HepG2 (cell line): Measurements from ENCODE around the gene MCRIP2. TPM values are rescaled to one million over a fixed set of nuclear protein-coding genes. Genes with fewer than 3 reads are reported as not detected.

Source experiments
- ATAC-seq: fragments of 200-7000 bp; cut with Tn5 transposase; 3 replicates; pipeline ENCODE4 v1.9.1; 2020; ENCODE audit warnings: mild to moderate bottlenecking, moderate library complexity
- BruUV-seq: library from RNA; stranded (reverse); fragments of 400-500 nt; replicated peaks from 2 replicates; lab custom pipeline; 2021; lab: Mats Ljungman, UMichigan
- CTCF ChIA-PET: fragments of 300-600 bp; formaldehyde crosslinking; extraction: SDS; loops from one replicate; lab custom pipeline; 2021; ENCODE audit warnings: low total read pairs, inconsistent platforms, low intra/inter-chr PET ratio; lab: Yijun Ruan, JAX
- POLR2A ChIA-PET: fragments of 350-600 bp; sonication (Branson Sonifier 250); formaldehyde crosslinking; loops from one replicate; lab custom pipeline; 2020; ENCODE audit warnings: antibody characterized with exemption, inconsistent platforms; lab: Yijun Ruan, JAX
- DNase-seq: peaks from one replicate; pipeline ENCODE4 v3.0.0-alpha.2; 2015; ENCODE audit warnings: low spot score
- FAIRE-seq: peaks from 3 replicates; lab custom pipeline; 2011; peaks lifted over from hg19 to GRCh38; lab: Jason Lieb, UNC
- H2AFZ ChIP-seq: one replicate; pipeline ENCODE4 v1.6.1; 2011; ENCODE audit warnings: low read length, inconsistent platforms
- H3K27ac ChIP-seq: fragments of 300-600 bp; 3 replicates; pipeline ENCODE4 v1.8.0; 2011; ENCODE audit warnings: mixed run types, mild to moderate bottlenecking, mixed read lengths, low read length, inconsistent platforms; ENCODE audit not compliant: insufficient read depth; ENCODE audit errors: extremely low read length
- H3K27me3 ChIP-seq, 2 experiments: fragments of 200-600 bp in 1 of 2; 2 replicates in 1 of 2; 3 replicates in 1 of 2; pipeline versions ENCODE4 v1.6.0 to v1.8.0; 2011; ENCODE audit warnings: low read length in 2 of 2, mild to moderate bottlenecking in 2 of 2, moderate library complexity in 2 of 2, inconsistent platforms in 1 of 2; ENCODE audit not compliant: insufficient read depth in 2 of 2, control insufficient read depth in 1 of 2
- H3K36me3 ChIP-seq, 2 experiments: fragments of 200-600 bp in 1 of 2; replicated peaks in 1 of 2; 2 replicates in 1 of 2; 3 replicates in 1 of 2; pipeline versions ENCODE4 v1.5.1 to v1.8.0; 2011; ENCODE audit warnings: low read length in 2 of 2, inconsistent platforms in 1 of 2; ENCODE audit not compliant: insufficient read depth in 2 of 2, control insufficient read depth in 1 of 2
- H3K4me1 ChIP-seq: 2 replicates; pipeline ENCODE4 v1.5.1; 2012; ENCODE audit warnings: low read length, inconsistent platforms; ENCODE audit not compliant: insufficient read depth
- H3K4me2 ChIP-seq: 2 replicates; pipeline ENCODE4 v1.6.0; 2011; ENCODE audit warnings: low read depth, low read length, inconsistent platforms
- H3K4me3 ChIP-seq, 3 experiments: fragments of 200-600 bp in 1 of 3; sonication (generic), shearing (Covaris generic) in 1 of 3; replicated peaks in 1 of 3; 2 replicates each; pipeline ENCODE4 v1.5.1; 2011 to 2016; ENCODE audit warnings: low read length in 3 of 3, inconsistent platforms in 2 of 3, low read depth in 2 of 3, mild to moderate bottlenecking in 2 of 3, control low read depth in 1 of 3, mixed read lengths in 1 of 3; ENCODE audit not compliant: insufficient read depth in 1 of 3
- H3K79me2 ChIP-seq: one replicate; pipeline ENCODE4 v1.6.1; 2011; ENCODE audit warnings: low read length, inconsistent platforms; ENCODE audit not compliant: insufficient read depth
- H3K9ac ChIP-seq: 2 replicates; pipeline ENCODE4 v1.6.0; 2011; ENCODE audit warnings: mild to moderate bottlenecking, low read depth, low read length, inconsistent platforms; ENCODE audit not compliant: insufficient read depth
- H3K9me3 ChIP-seq: 2 replicates; pipeline ENCODE4 v1.5.1; 2012; ENCODE audit warnings: mild to moderate bottlenecking, low read length
- H4K20me1 ChIP-seq: 2 replicates; pipeline ENCODE4 v1.6.0; 2011; ENCODE audit warnings: inconsistent platforms, mild to moderate bottlenecking, low read length, moderate library complexity; ENCODE audit not compliant: insufficient read depth
- ZNF407 ChIP-seq: sonication (generic); formaldehyde crosslinking; IDR thresholded peaks from one replicate; pipeline ENCODE4 v1.5.1; 2020; ENCODE audit warnings: mild to moderate bottlenecking, missing genetic modification reagents; ENCODE audit errors: not compliant biosample characterization
- ZNF784 ChIP-seq: sonication (generic); formaldehyde crosslinking; IDR thresholded peaks from 2 replicates; pipeline ENCODE4 v1.5.1; 2020; ENCODE audit warnings: missing genetic modification reagents, mild to moderate bottlenecking, borderline replicate concordance
- WGBS: methylation state at CpG from one replicate; pipeline ENCODE4 v1.1.6; 2017; ENCODE audit warnings: low lambda C conversion rate; 5-methylcytosine and 5-hydroxymethylcytosine counted together
- in situ Hi-C: cut with HindIII; loops from 2 replicates; pipeline ENCODE4 v1.10.0; 2017; ENCODE audit warnings: low pct_unique_long_range_greater_than_20kb; ENCODE audit not compliant: extremely low pct_ligation_motif_present
- intact Hi-C: fragments of 100-400 bp; cut with micrococcal nuclease; formaldehyde crosslinking; loops from one replicate; pipeline ENCODE4 v1.10.0; 2022; ENCODE audit not compliant: unreplicated experiment
- polyA plus RNA-seq, 8 experiments: library from polyadenylated mRNA; depleted of rRNA in 3 of 8; stranded (reverse) in 7 of 8; unstranded in 1 of 8; fragments of >200 nt; fragmentation: Illumina TruSeq in 4 of 8; extraction: Trizol in 4 of 8; gene quantifications; 2 replicates each; pipeline versions ENCODE4 v1.2.1 to v1.2.3, GENCODE V29; 2011 to 2016; ENCODE audit warnings: low read depth in 4 of 8, missing spikeins in 1 of 8, mixed read lengths in 1 of 8; ENCODE audit not compliant: insufficient read depth in 1 of 8
- total RNA-seq, 5 experiments: library from RNA; depleted of rRNA; stranded (reverse); fragments of >200 nt; fragmentation: Illumina TruSeq; extraction: Trizol; gene quantifications; 2 replicates each; pipeline ENCODE4 v1.2.3, GENCODE V29; 2016; ENCODE audit warnings: low read depth in 1 of 5

Gene MCRIP2
- total and polyA plus RNA-seq, 2 of the 13 experiments (the other 11 are each of a cell fraction or from before 2014, with no cell fraction given) = 39.6 to 76.7 TPM

GRCh38 chr16:608019-608418, 33.6 kb upstream of the MCRIP2 start:
- in situ Hi-C loops = no loop called here
- POLR2A ChIA-PET = no interaction called here
- no peaks in the 10 kb centered on the region for H3K27me3 ChIP-seq
- no peak overlapping the region for H3K4me2 ChIP-seq
- 91% methylated on average over 10 of the region's 10 CpGs for WGBS
- H3K79me2 ChIP-seq = peaks cover 8% of the 10 kb centered on the region
- CTCF ChIA-PET = interaction anchor here (1.1 kb wide), 1 partner anchor 29 kb away, joined by 3 read pairs; no protein-coding TSS in a partner anchor
- H3K4me1 ChIP-seq = peaks cover 17% of the 10 kb centered on the region
- TF ChIP-seq ZNF784 (CRISPR knock-in tag) (no peak), ZNF407 (CRISPR knock-in tag) (no peak)
- TF ChIP-seq, all 625 proteins: peak for 0
- no peaks in the 10 kb centered on the region for H4K20me1 ChIP-seq
- H3K36me3 ChIP-seq = 0 out of 5 replicates have a peak, but pooled peaks cover 0 to 3% of the 10 kb centered on the region in 2 experiments
- H3K9me3 ChIP-seq = no peaks in the 10 kb centered on the region
- H3K9ac ChIP-seq = no peak overlapping the region
- ATAC-seq (no peak), DNase-seq (no peak), FAIRE-seq (no peak)
- no peak overlapping the region for H3K27ac ChIP-seq
- H2AFZ ChIP-seq = no peak overlapping the region
- intact Hi-C loops = no loop called here
- H3K4me3 ChIP-seq = no peak overlapping the region
- BruUV-seq = no TSS peak
